ENCODE measurements around the gene SATB2.

The SATB2 gene

GRCh38 chr2:199470672-199471442, 13.1 kb upstream of the SATB2 start:
- no peak overlapping the region for H3K4me3 ChIP-seq (replicated peaks in 1 of 2; ENCODE audit: low read depth in 2 of 2, low read length in 2 of 2)
- no peak for DNase-seq (ENCODE audit: low read depth in 2 of 2)
- TF ChIP-seq CTCF (IDR thresholded peaks at IDR 0.05; ENCODE audit: low read depth, low read length): no peak

GRCh38 chr2:199470361-199470671, 12.6 kb upstream of the SATB2 start:
- no peak overlapping the region for H3K4me3 ChIP-seq (replicated peaks in 1 of 2; ENCODE audit: low read depth in 2 of 2, low read length in 2 of 2)
- DNase-seq (ENCODE audit: low read depth in 2 of 2): no peak
- no peak for TF ChIP-seq CTCF (IDR thresholded peaks at IDR 0.05; ENCODE audit: low read depth, low read length)

GRCh38 chr2:199469514-199470360, 12.0 kb upstream of the SATB2 start:
- DNase-seq (ENCODE audit: low read depth in 2 of 2): no peak
- no peak overlapping the region for H3K4me3 ChIP-seq (replicated peaks in 1 of 2; ENCODE audit: low read depth in 2 of 2, low read length in 2 of 2)
- TF ChIP-seq CTCF (IDR thresholded peaks at IDR 0.05; ENCODE audit: low read depth, low read length): no peak

GRCh38 chr2:199468561-199469513, 11.1 kb upstream of the SATB2 start:
- DNase-seq (ENCODE audit: low read depth in 2 of 2): no peak
- H3K4me3 ChIP-seq (replicated peaks in 1 of 2; ENCODE audit: low read depth in 2 of 2, low read length in 2 of 2): peak overlapping the region in 1 of 2 donors; percentile 7
- peak; percentile 3 for TF ChIP-seq CTCF (IDR thresholded peaks at IDR 0.05; ENCODE audit: low read depth, low read length)

- no peak for TF ChIP-seq CTCF (IDR thresholded peaks at IDR 0.05; ENCODE audit: low read depth, low read length)
- DNase-seq (ENCODE audit: low read depth in 2 of 2): no peak
Observed at GRCh38 chr2:199467066-199467822, 9.5 kb upstream of the SATB2 start.

GRCh38 chr2:199466692-199467065, 8.9 kb upstream of the SATB2 start:
- DNase-seq (ENCODE audit: low read depth in 2 of 2): no peak
- H3K4me3 ChIP-seq (replicated peaks in 1 of 2; ENCODE audit: low read depth in 2 of 2, low read length in 2 of 2): no peak overlapping the region
- no peak for TF ChIP-seq CTCF (IDR thresholded peaks at IDR 0.05; ENCODE audit: low read depth, low read length)

More at GRCh38 chr2:199467066-199467822, 9.5 kb upstream of the SATB2 start:
- H3K4me3 ChIP-seq (replicated peaks in 1 of 2; ENCODE audit: low read depth in 2 of 2, low read length in 2 of 2): no peak overlapping the region
